Dedifferentiated amniotic fluid mesenchymal stem cell (primary cell): ENCODE data around the gene UBE2QL1.

Experiments used
- DNase-seq: peaks from one replicate; pipeline ENCODE4 v3.0.0-alpha.2; 2016; ENCODE audit errors: extremely low spot score

The UBE2QL1 gene

GRCh38 chr5:6476313-6476661 is 27.6 kb downstream of the UBE2QL1 start:
- DNase-seq: no peak

GRCh38 chr5:6478793-6479192 is 30.1 kb downstream of the UBE2QL1 start:
- DNase-seq: no peak

- no peak for DNase-seq
Measured at GRCh38 chr5:6480133-6481051, 31.7 kb downstream of the UBE2QL1 start.

GRCh38 chr5:6482735-6483134 is 34.1 kb downstream of the UBE2QL1 start:
- DNase-seq: no peak

- DNase-seq: no peak
Measured at GRCh38 chr5:6483880-6484382, 35.3 kb downstream of the UBE2QL1 start.

- no peak for DNase-seq
Measured at GRCh38 chr5:6484446-6484845, 35.8 kb downstream of the UBE2QL1 start.

GRCh38 chr5:6484899-6485298 is 36.2 kb downstream of the UBE2QL1 start:
- DNase-seq: no peak

GRCh38 chr5:6485441-6485840 is 36.8 kb downstream of the UBE2QL1 start:
- DNase-seq: no peak

- no peak for DNase-seq
Measured at GRCh38 chr5:6486074-6486473, 37.4 kb downstream of the UBE2QL1 start.

- no peak for DNase-seq
Measured at GRCh38 chr5:6487081-6487480, 38.4 kb downstream of the UBE2QL1 start.

GRCh38 chr5:6488021-6488420 is 39.4 kb downstream of the UBE2QL1 start:
- DNase-seq: no peak

GRCh38 chr5:6489643-6490185 is 41.1 kb downstream of the UBE2QL1 start:
- DNase-seq: no peak

GRCh38 chr5:6490246-6490645 is 41.6 kb downstream of the UBE2QL1 start:
- no peak for DNase-seq

- no peak for DNase-seq
Measured at GRCh38 chr5:6490693-6491092, 42.0 kb downstream of the UBE2QL1 start.

- DNase-seq: no peak
Measured at GRCh38 chr5:6491196-6491918, 42.7 kb downstream of the UBE2QL1 start.

- DNase-seq: no peak
Measured at GRCh38 chr5:6491919-6492290, 43.2 kb downstream of the UBE2QL1 start.

- DNase-seq: no peak
Measured at GRCh38 chr5:6492934-6493333, 44.3 kb downstream of the UBE2QL1 start.

- DNase-seq: no peak
Measured at GRCh38 chr5:6493681-6494454, 45.2 kb downstream of the UBE2QL1 start.

GRCh38 chr5:6494939-6495338 is 46.3 kb downstream of the UBE2QL1 start:
- DNase-seq: no peak

- DNase-seq: no peak
Measured at GRCh38 chr5:6495433-6496206, 47.0 kb downstream of the UBE2QL1 start.

GRCh38 chr5:6496207-6496584 is 47.5 kb downstream of the UBE2QL1 start:
- DNase-seq: no peak
